ENCODE results near the gene CCDC92.

DNA sequence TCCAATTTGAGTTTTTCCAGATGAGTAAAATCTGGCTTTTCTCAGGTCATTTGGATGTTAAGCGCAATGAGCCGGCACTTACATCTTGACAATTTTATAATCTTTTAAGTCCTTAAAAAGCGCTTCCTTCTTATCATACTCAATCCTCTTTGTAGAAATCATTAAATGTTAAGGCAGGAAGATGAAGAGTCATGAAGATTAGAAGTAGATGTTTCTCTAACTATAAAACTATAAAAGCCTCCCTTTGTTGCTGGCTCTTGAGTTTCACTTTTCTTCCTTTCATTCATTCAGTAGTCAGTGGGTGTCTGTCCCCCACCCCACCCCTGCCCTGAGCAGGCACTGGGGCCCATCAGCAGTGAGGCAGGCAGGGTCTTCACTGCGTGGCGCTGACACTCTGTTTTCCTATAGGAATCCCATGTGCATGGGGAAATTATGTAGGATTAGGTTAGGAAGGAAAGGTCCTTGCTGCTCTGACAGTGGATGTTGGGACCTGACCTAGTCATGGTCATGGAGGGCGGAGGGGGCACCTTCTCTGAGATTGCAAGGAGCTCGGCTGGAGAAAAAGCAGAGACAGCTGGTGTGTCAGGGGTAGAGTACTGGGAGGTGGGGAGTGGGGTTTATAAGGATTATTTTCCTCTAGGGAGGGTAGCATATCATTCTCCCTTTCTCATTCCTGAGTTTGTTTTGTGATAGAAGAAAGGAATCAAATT lies 65.8 kb downstream of the CCDC92 start:
- TF ChIP-seq, protein P1, sequence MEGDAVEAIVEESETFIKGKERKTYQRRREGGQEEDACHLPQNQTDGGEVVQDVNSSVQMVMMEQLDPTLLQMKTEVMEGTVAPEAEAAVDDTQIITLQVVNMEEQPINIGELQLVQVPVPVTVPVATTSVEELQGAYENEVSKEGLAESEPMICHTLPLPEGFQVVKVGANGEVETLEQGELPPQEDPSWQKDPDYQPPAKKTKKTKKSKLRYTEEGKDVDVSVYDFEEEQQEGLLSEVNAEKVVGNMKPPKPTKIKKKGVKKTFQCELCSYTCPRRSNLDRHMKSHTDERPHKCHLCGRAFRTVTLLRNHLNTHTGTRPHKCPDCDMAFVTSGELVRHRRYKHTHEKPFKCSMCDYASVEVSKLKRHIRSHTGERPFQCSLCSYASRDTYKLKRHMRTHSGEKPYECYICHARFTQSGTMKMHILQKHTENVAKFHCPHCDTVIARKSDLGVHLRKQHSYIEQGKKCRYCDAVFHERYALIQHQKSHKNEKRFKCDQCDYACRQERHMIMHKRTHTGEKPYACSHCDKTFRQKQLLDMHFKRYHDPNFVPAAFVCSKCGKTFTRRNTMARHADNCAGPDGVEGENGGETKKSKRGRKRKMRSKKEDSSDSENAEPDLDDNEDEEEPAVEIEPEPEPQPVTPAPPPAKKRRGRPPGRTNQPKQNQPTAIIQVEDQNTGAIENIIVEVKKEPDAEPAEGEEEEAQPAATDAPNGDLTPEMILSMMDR (IDR thresholded peaks at IDR 0.05) = no peak
- no peak for TF ChIP-seq POLR2A (IDR thresholded peaks at IDR 0.05)

All from testis (tissue), 2 donors.